ENCODE measurements around the gene ABHD6.

GRCh38 chr3:58293516-58293915 lies 55.9 kb downstream of the ABHD6 start:
- TF ChIP-seq POLR2A (IDR thresholded peaks at IDR 0.05; ENCODE audit: low read depth, low read length) (no peak), POLR2AphosphoS5 (IDR thresholded peaks at IDR 0.05; ENCODE audit: low read depth, low read length) (no peak)

Data from GM12892 (cell line).